ENCODE data around the gene BZW2. TPM values are rescaled to one million over a fixed set of nuclear protein-coding genes. Genes with fewer than 3 reads are reported as not detected.

BZW2 gene
- total and polyA plus RNA-seq, 2 of the 13 experiments (the other 11 are each of a cell fraction or from before 2014, with no cell fraction given) = 21.8 to 95.2 TPM

DNA sequence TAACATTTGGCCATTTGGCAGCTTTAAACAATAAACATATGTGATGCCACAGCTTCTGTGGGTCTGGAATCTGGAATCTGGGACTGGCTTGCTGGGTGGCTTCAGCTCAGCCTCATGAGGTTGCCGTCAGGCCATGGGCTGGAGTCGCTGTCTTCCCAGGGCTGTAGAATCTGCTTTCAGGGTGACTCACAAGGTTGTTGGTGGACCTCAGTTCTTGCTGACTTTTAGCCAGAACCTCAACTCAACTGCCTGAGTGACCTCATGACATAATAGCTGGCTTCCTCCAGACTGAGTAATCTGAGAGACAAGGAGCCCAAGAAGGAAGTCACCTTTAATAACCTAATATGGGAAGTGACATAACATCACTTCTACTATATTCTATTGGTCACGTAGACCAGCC, 63.0 kb downstream of the BZW2 start:
- H3K79me2 ChIP-seq (ENCODE audit: insufficient read depth, low read length) = no peaks in the 10 kb centered on the region
- H3K4me3 ChIP-seq (replicated peaks in 1 of 3; ENCODE audit: insufficient read depth in 1 of 3, low read depth in 2 of 3, low read length in 3 of 3) = no peak overlapping the region
- H3K27ac ChIP-seq (ENCODE audit: extremely low read length, insufficient read depth, low read length) = no peak overlapping the region
- WGBS (ENCODE audit: low lambda C conversion rate) = 95% methylated on average over 3 of the region's 3 CpGs
- no peak overlapping the region for H3K9ac ChIP-seq (ENCODE audit: insufficient read depth, low read depth, low read length)
- no peaks in the 10 kb centered on the region for H3K9me3 ChIP-seq (ENCODE audit: low read length)
- ChIA-PET CTCF (ENCODE audit: low intra/inter-chr PET ratio, low total read pairs) (no interaction called here), POLR2A (no interaction called here)
- FAIRE-seq (no peak), DNase-seq (ENCODE audit: low spot score) (no peak), ATAC-seq (no peak)
- TF ChIP-seq CREB1 (IDR thresholded peaks at IDR 0.05) (0 out of 2 replicates have a peak, but pooled peaks have one; percentile 9), CREB1 (CRISPR knock-in tag; IDR thresholded peaks at IDR 0.05) (no peak), FOXM1 (CRISPR knock-in tag; IDR thresholded peaks at IDR 0.05) (no peak), MZF1 (CRISPR knock-in tag; IDR thresholded peaks at IDR 0.05; ENCODE audit: borderline replicate concordance) (no peak), HIVEP1 (CRISPR knock-in tag; IDR thresholded peaks at IDR 0.05) (no peak)
- no TSS peak for BruUV-seq (replicated peaks)
- no peak overlapping the region for H2AFZ ChIP-seq (ENCODE audit: low read length)
- H4K20me1 ChIP-seq (ENCODE audit: insufficient read depth, low read length) = no peaks in the 10 kb centered on the region
- no peaks in the 10 kb centered on the region for H3K4me1 ChIP-seq (ENCODE audit: insufficient read depth, low read length)
- H3K36me3 ChIP-seq (replicated peaks in 1 of 2; ENCODE audit: control insufficient read depth in 1 of 2, insufficient read depth in 2 of 2, low read length in 2 of 2) = peaks cover 1 to 18% of the 10 kb centered on the region in 2 experiments; a peak in 3 of 5 replicates
- no peaks in the 10 kb centered on the region for H3K27me3 ChIP-seq (ENCODE audit: control insufficient read depth in 1 of 2, insufficient read depth in 2 of 2, low read length in 2 of 2)
- H3K4me2 ChIP-seq (ENCODE audit: low read depth, low read length) = no peak overlapping the region
- in situ Hi-C loops (cut with HindIII; ENCODE audit: extremely low pct_ligation_motif_present, low pct_unique_long_range_greater_than_20kb) = no loop called here
- intact Hi-C loops (cut with micrococcal nuclease; ENCODE audit: unreplicated experiment) = no loop called here

DNA sequence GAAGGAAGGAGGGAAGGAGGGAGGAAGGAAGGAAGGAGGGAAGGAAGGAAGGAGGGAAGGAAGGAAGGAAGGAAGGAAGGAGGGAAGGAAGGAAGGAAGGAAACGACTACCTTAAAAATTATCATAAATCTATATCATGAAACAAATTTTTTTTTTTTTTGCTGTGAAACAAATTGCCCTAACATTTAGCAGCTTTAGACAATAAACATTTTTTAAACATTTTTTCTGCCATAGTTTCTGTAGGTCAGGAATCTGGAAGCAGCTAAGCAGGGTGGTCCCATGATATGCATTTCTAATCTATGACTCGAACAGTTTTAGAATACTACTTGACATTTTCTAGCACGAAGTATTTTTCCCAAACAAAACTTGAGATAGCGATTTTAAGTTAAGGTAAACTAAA, 64.7 kb downstream of the BZW2 start:
- POLR2A ChIA-PET = no interaction called here
- Histone ChIP-seq H3K4me3 (replicated peaks in 1 of 3; ENCODE audit: insufficient read depth in 1 of 3, low read depth in 2 of 3, low read length in 3 of 3) (no peak overlapping the region), H3K36me3 (replicated peaks in 1 of 2; ENCODE audit: control insufficient read depth in 1 of 2, insufficient read depth in 2 of 2, low read length in 2 of 2) (peaks cover 0 to 8% of the 10 kb centered on the region in 2 experiments; a peak in 1 of 5 replicates), H3K27ac (ENCODE audit: extremely low read length, insufficient read depth, low read length) (no peak overlapping the region), H3K9ac (ENCODE audit: insufficient read depth, low read depth, low read length) (no peak overlapping the region), H3K79me2 (ENCODE audit: insufficient read depth, low read length) (no peaks in the 10 kb centered on the region), H3K4me2 (ENCODE audit: low read depth, low read length) (no peak overlapping the region), H4K20me1 (ENCODE audit: insufficient read depth, low read length) (no peaks in the 10 kb centered on the region), H3K4me1 (ENCODE audit: insufficient read depth, low read length) (no peaks in the 10 kb centered on the region), H3K27me3 (ENCODE audit: control insufficient read depth in 1 of 2, insufficient read depth in 2 of 2, low read length in 2 of 2) (no peaks in the 10 kb centered on the region), H2AFZ (ENCODE audit: low read length) (no peak overlapping the region), H3K9me3 (ENCODE audit: low read length) (no peaks in the 10 kb centered on the region)
- in situ Hi-C loops (cut with HindIII; ENCODE audit: extremely low pct_ligation_motif_present, low pct_unique_long_range_greater_than_20kb) = no loop called here
- CTCF ChIA-PET (ENCODE audit: low intra/inter-chr PET ratio, low total read pairs) = no interaction called here
- ATAC-seq = no peak
- DNase-seq (ENCODE audit: low spot score) = no peak
- WGBS (ENCODE audit: low lambda C conversion rate) = 96% methylated on average over 4 of the region's 4 CpGs
- intact Hi-C loops (cut with micrococcal nuclease; ENCODE audit: unreplicated experiment) = no loop called here
- TF ChIP-seq ZNF496 (CRISPR knock-in tag; IDR thresholded peaks at IDR 0.05; ENCODE audit: insufficient replicate concordance) (no peak), ZSCAN29 (CRISPR knock-in tag; conservative IDR thresholded peaks at IDR 0.05) (no peak), PCBP2 (optimal IDR thresholded peaks at IDR 0.05; ENCODE audit: low read depth, low read length, poor library complexity, severe bottlenecking) (peak; percentile 71), ZNF792 (CRISPR knock-in tag; IDR thresholded peaks at IDR 0.05) (no peak), HNRNPK (IDR thresholded peaks at IDR 0.05; ENCODE audit: low read depth, low read length, poor library complexity, severe bottlenecking) (peak; percentile 78)
- TF ChIP-seq, protein P1, sequence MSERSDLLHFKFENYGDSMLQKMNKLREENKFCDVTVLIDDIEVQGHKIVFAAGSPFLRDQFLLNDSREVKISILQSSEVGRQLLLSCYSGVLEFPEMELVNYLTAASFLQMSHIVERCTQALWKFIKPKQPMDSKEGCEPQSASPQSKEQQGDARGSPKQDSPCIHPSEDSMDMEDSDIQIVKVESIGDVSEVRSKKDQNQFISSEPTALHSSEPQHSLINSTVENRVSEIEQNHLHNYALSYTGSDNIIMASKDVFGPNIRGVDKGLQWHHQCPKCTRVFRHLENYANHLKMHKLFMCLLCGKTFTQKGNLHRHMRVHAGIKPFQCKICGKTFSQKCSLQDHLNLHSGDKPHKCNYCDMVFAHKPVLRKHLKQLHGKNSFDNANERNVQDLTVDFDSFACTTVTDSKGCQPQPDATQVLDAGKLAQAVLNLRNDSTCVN (CRISPR knock-in tag; IDR thresholded peaks at IDR 0.05; ENCODE audit: borderline replicate concordance) = no peak
- TF ChIP-seq, protein P2, sequence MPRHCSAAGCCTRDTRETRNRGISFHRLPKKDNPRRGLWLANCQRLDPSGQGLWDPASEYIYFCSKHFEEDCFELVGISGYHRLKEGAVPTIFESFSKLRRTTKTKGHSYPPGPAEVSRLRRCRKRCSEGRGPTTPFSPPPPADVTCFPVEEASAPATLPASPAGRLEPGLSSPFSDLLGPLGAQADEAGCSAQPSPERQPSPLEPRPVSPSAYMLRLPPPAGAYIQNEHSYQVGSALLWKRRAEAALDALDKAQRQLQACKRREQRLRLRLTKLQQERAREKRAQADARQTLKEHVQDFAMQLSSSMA (CRISPR knock-in tag; IDR thresholded peaks at IDR 0.05) = no peak
- no peak for FAIRE-seq
- BruUV-seq (replicated peaks) = no TSS peak
